HG02759 (cell line): Measurements from ENCODE around the gene TRIM29.

ENCODE experiments used
- ATAC-seq: cut with Tn5 transposase; IDR thresholded peaks from one replicate; pipeline ENCODE4 v1.9.1; 2021; ENCODE audit warnings: mild to moderate bottlenecking, moderate library complexity; ENCODE audit not compliant: unreplicated experiment

The TRIM29 gene

GRCh38 chr11:120124355-120124754, 13.6 kb downstream of the TRIM29 start:
- ATAC-seq, result no peak

- no peak for ATAC-seq
Measured at GRCh38 chr11:120123946-120124345, 14.0 kb downstream of the TRIM29 start.

GRCh38 chr11:120122924-120123683, 14.8 kb downstream of the TRIM29 start:
- no peak for ATAC-seq

GRCh38 chr11:120121914-120122473, 15.9 kb downstream of the TRIM29 start:
- ATAC-seq, result no peak

- ATAC-seq, result no peak
Measured at GRCh38 chr11:120121336-120121735, 16.6 kb downstream of the TRIM29 start.

GRCh38 chr11:120120805-120121335, 17.0 kb downstream of the TRIM29 start:
- no peak for ATAC-seq

GRCh38 chr11:120119121-120119520, 18.8 kb downstream of the TRIM29 start:
- ATAC-seq, result no peak

GRCh38 chr11:120117991-120118390, 19.9 kb downstream of the TRIM29 start:
- no peak for ATAC-seq

GRCh38 chr11:120116966-120117365, 20.9 kb downstream of the TRIM29 start:
- ATAC-seq, result no peak

GRCh38 chr11:120115272-120116000, 22.5 kb downstream of the TRIM29 start:
- no peak for ATAC-seq

- no peak for ATAC-seq
Measured at GRCh38 chr11:120112174-120112796, 25.6 kb downstream of the TRIM29 start.

- no peak for ATAC-seq
Measured at GRCh38 chr11:120109531-120109930, 28.4 kb downstream of the TRIM29 start.

- no peak for ATAC-seq
Measured at GRCh38 chr11:120108785-120109168, 29.1 kb downstream of the TRIM29 start.

- ATAC-seq, result no peak
Measured at GRCh38 chr11:120108154-120108784, 29.6 kb downstream of the TRIM29 start.

- ATAC-seq, result no peak
Measured at GRCh38 chr11:120107692-120108091, 30.2 kb downstream of the TRIM29 start.

- no peak for ATAC-seq
Measured at GRCh38 chr11:120106354-120107150, 31.4 kb downstream of the TRIM29 start.

- ATAC-seq, result no peak
Measured at GRCh38 chr11:120105576-120105975, 32.3 kb downstream of the TRIM29 start.

- ATAC-seq, result no peak
Measured at GRCh38 chr11:120104041-120104565, 33.8 kb downstream of the TRIM29 start.

GRCh38 chr11:120102864-120103122, 35.1 kb downstream of the TRIM29 start:
- no peak for ATAC-seq
